ENCODE results near the gene RHOBTB3.

GRCh38 chr5:95715799-95716461 is 15.2 kb upstream of the RHOBTB3 start:
- no peak for TF ChIP-seq CTCF (IDR thresholded peaks at IDR 0.05)
- no peak for TF ChIP-seq POLR2A (IDR thresholded peaks at IDR 0.05)
